NCI-H2227 (cell line): Measurements from ENCODE around the gene ARHGEF6.

ENCODE experiments used
- DNase-seq: peaks from one replicate; lab custom pipeline; 2025; ENCODE audit not compliant: unreplicated experiment; lab: John Stamatoyannopoulos, UW

ARHGEF6 gene

GRCh38 chrX:136694431-136695087, 86.2 kb downstream of the ARHGEF6 start:
- DNase-seq = peak; percentile 63

GRCh38 chrX:136692271-136692670, 88.5 kb downstream of the ARHGEF6 start:
- no peak for DNase-seq

- no peak for DNase-seq
These were observed 89.5 kb downstream of the ARHGEF6 start for GRCh38 chrX:136691028-136691809.

GRCh38 chrX:136689436-136689835, 91.3 kb downstream of the ARHGEF6 start:
- no peak for DNase-seq

- no peak for DNase-seq
These were observed 93.3 kb downstream of the ARHGEF6 start for GRCh38 chrX:136687457-136687856.

GRCh38 chrX:136684120-136684519, 96.6 kb downstream of the ARHGEF6 start:
- DNase-seq = no peak

GRCh38 chrX:136679531-136679930, 101.2 kb downstream of the ARHGEF6 start:
- DNase-seq = peak; percentile 48

- no peak for DNase-seq
These were observed 106.3 kb downstream of the ARHGEF6 start for GRCh38 chrX:136674270-136674985.

GRCh38 chrX:136671006-136671610, 109.6 kb downstream of the ARHGEF6 start:
- no peak for DNase-seq

GRCh38 chrX:136667446-136668168, 113.1 kb downstream of the ARHGEF6 start:
- no peak for DNase-seq

GRCh38 chrX:136666088-136666487, 114.6 kb downstream of the ARHGEF6 start:
- DNase-seq = no peak

- DNase-seq = no peak
These were observed 115.4 kb downstream of the ARHGEF6 start for GRCh38 chrX:136665258-136665900.

- no peak for DNase-seq
These were observed 117.8 kb downstream of the ARHGEF6 start for GRCh38 chrX:136662976-136663375.

GRCh38 chrX:136662104-136662503, 118.6 kb downstream of the ARHGEF6 start:
- DNase-seq = no peak

GRCh38 chrX:136660896-136661295, 119.8 kb downstream of the ARHGEF6 start:
- DNase-seq = no peak

GRCh38 chrX:136659174-136659573, 121.6 kb downstream of the ARHGEF6 start:
- DNase-seq = no peak

GRCh38 chrX:136658151-136658550, 122.6 kb downstream of the ARHGEF6 start:
- no peak for DNase-seq

- DNase-seq = no peak
These were observed 124.3 kb downstream of the ARHGEF6 start for GRCh38 chrX:136656361-136656964.

- DNase-seq = no peak
These were observed 127.7 kb downstream of the ARHGEF6 start for GRCh38 chrX:136652822-136653723.
